ENCODE measurements around the gene RAB17.

RAB17 gene

GRCh38 chr2:237533668-237534161 is 56.8 kb downstream of the RAB17 start:
- DNase-seq: no peak

GRCh38 chr2:237532160-237532559 is 58.4 kb downstream of the RAB17 start:
- no peak for DNase-seq

- DNase-seq: no peak
These were observed 59.8 kb downstream of the RAB17 start for GRCh38 chr2:237530472-237531433.

- no peak for DNase-seq
These were observed 60.8 kb downstream of the RAB17 start for GRCh38 chr2:237529452-237530402.

GRCh38 chr2:237527766-237528165 is 62.8 kb downstream of the RAB17 start:
- DNase-seq: no peak

GRCh38 chr2:237527233-237527632 is 63.3 kb downstream of the RAB17 start:
- no peak for DNase-seq

- DNase-seq: no peak
These were observed 64.9 kb downstream of the RAB17 start for GRCh38 chr2:237525559-237526157.

- DNase-seq: no peak
These were observed 65.9 kb downstream of the RAB17 start for GRCh38 chr2:237524631-237525030.

Measured in NCI-H524 treated with DMSO at 0.1 percent for 48 hours (cell line).